ENCODE measurements around the gene MEF2D. TPM values are rescaled to one million over a fixed set of nuclear protein-coding genes. Genes with fewer than 3 reads are reported as not detected.

The MEF2D gene
- total RNA-seq, 1 donor from 2014 or later, result 26.6 TPM

DNA sequence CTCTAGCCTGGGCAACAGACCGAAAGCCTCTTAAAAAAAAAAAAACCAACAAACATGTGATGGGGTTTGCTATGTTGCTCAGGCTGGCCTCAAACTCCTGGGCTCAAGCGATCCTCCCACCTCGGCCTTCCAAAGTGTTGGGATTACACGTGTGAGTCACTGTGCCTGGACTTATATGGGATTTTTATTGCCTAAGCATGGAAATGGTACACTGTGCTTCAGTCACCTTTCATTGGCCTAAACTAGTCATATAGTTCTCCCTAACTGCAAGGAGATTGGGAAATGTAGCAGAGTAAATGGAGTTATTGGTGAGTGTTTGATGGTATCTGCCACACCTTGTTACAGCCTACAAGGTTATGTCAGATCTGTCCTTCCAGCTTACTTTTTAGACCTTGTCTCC lies 17.2 kb upstream of the MEF2D start:
- Mint-ChIP-seq H3K4me3 (ENCODE audit: low read depth) (no peak overlapping the region), H3K4me1 (ENCODE audit: low read depth) (no peaks in the 10 kb centered on the region), H3K9me3 (ENCODE audit: low read depth) (no peaks in the 10 kb centered on the region), H3K36me3 (ENCODE audit: insufficient read depth) (no peaks in the 10 kb centered on the region), H3K27ac (no peak overlapping the region), H3K27me3 (peaks cover 4% of the 10 kb centered on the region)
- no peak for DNase-seq (ENCODE audit: low spot score, unreplicated experiment)
- TF ChIP-seq, protein P1, sequence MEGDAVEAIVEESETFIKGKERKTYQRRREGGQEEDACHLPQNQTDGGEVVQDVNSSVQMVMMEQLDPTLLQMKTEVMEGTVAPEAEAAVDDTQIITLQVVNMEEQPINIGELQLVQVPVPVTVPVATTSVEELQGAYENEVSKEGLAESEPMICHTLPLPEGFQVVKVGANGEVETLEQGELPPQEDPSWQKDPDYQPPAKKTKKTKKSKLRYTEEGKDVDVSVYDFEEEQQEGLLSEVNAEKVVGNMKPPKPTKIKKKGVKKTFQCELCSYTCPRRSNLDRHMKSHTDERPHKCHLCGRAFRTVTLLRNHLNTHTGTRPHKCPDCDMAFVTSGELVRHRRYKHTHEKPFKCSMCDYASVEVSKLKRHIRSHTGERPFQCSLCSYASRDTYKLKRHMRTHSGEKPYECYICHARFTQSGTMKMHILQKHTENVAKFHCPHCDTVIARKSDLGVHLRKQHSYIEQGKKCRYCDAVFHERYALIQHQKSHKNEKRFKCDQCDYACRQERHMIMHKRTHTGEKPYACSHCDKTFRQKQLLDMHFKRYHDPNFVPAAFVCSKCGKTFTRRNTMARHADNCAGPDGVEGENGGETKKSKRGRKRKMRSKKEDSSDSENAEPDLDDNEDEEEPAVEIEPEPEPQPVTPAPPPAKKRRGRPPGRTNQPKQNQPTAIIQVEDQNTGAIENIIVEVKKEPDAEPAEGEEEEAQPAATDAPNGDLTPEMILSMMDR (IDR thresholded peaks at IDR 0.05; ENCODE audit: unreplicated experiment), result no peak

DNA sequence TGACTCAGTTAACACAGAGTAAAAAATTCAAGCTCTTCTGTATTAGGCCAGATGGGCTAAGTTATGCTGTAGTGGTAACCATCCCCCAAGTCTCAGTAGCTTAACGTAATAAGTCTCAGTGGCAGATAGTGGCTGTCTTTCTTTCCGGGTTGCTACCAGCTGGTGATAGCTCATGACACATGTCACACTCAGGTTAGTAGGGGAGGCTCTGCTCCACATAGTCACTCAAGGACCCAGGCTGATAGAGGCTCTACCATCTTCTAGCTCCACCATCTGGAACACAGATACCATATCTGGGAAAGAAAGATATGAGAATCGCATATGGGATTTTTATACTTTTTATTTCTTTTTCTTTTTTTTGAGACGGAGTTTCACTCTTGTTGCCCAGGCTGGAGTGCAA lies 16.2 kb upstream of the MEF2D start:
- Mint-ChIP-seq H3K27ac (no peak overlapping the region), H3K9me3 (ENCODE audit: low read depth) (no peaks in the 10 kb centered on the region), H3K27me3 (peaks cover 9% of the 10 kb centered on the region), H3K4me3 (ENCODE audit: low read depth) (no peak overlapping the region), H3K36me3 (ENCODE audit: insufficient read depth) (no peaks in the 10 kb centered on the region), H3K4me1 (ENCODE audit: low read depth) (no peaks in the 10 kb centered on the region)
- TF ChIP-seq, protein P1 (IDR thresholded peaks at IDR 0.05; ENCODE audit: unreplicated experiment), result no peak
- no peak for DNase-seq (ENCODE audit: low spot score, unreplicated experiment)

DNA sequence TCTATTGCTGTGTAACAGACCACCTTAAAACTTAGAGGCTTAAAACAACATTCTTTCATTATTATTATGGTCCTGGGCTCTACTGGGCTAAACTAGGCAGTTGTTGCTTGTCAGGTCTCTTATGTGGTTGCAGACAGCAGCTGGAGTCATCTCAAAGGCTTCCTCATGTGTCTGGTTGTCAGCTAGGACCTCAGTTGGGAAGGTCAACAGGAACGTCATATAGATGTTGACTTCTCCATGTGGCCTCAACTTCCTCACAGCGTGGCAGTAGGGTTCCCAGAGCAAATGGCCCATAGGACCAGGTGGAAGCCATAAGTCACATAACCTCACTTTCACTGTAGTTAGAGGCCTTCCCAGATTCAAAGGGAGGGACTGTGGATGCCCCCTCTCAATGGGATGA lies 15.4 kb upstream of the MEF2D start:
- Mint-ChIP-seq H3K36me3 (ENCODE audit: insufficient read depth) (no peaks in the 10 kb centered on the region), H3K27me3 (peaks cover 9% of the 10 kb centered on the region), H3K27ac (no peak overlapping the region), H3K4me1 (ENCODE audit: low read depth) (no peaks in the 10 kb centered on the region), H3K9me3 (ENCODE audit: low read depth) (no peaks in the 10 kb centered on the region), H3K4me3 (ENCODE audit: low read depth) (no peak overlapping the region)
- no peak for DNase-seq (ENCODE audit: low spot score, unreplicated experiment)
- TF ChIP-seq, protein P1 (IDR thresholded peaks at IDR 0.05; ENCODE audit: unreplicated experiment), result no peak

DNA sequence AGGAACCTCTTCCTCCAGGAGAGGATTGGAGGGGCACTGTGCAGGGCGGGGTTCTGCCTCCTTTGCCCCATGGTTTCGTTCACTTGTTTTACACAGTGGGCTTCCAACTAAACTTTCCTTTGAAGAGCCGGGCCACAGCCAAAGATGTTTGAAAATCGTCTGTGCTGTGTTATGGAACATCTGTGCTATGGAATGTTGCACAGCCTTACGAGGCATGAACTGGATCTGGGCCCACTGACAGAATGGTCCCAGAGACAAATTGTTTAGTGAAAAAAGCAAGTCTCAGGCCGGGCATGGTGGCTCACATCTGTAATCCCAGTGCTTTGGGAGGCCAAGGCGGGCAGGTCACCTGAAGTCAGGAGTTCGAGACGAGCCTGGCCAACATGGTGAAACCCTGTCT lies 12.6 kb upstream of the MEF2D start:
- H3K27ac Mint-ChIP-seq, result no peak overlapping the region
- H3K9me3 Mint-ChIP-seq (ENCODE audit: low read depth), result no peaks in the 10 kb centered on the region
- TF ChIP-seq, protein P1 (IDR thresholded peaks at IDR 0.05; ENCODE audit: unreplicated experiment), result no peak
- no peak for DNase-seq (ENCODE audit: low spot score, unreplicated experiment)
- peaks cover 24% of the 10 kb centered on the region for H3K27me3 Mint-ChIP-seq
- H3K4me1 Mint-ChIP-seq (ENCODE audit: low read depth), result no peaks in the 10 kb centered on the region
- H3K36me3 Mint-ChIP-seq (ENCODE audit: insufficient read depth), result no peaks in the 10 kb centered on the region
- no peak overlapping the region for H3K4me3 Mint-ChIP-seq (ENCODE audit: low read depth)

DNA sequence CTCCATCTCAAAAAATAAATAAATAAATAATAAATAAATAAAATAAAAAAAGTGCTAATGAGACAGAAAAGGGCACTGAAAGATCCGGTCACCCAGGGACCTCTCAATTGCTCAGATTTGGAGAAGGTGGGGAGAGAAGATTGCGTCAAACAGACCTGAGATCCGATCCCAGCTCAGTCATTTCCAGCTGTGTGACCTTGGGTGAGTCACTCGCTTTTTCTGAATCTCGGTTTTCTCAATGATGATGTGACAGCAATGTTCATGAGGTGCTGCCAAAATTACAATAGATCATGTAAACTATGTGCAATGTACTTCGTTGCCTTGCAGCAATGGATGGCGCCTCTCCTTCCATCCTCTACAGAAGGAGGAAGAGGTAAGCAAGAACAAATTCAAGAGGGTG lies 11.1 kb upstream of the MEF2D start:
- no peak overlapping the region for H3K27ac Mint-ChIP-seq
- H3K9me3 Mint-ChIP-seq (ENCODE audit: low read depth), result no peaks in the 10 kb centered on the region
- H3K27me3 Mint-ChIP-seq, result peaks cover 21% of the 10 kb centered on the region
- TF ChIP-seq, protein P1 (IDR thresholded peaks at IDR 0.05; ENCODE audit: unreplicated experiment), result no peak
- H3K4me1 Mint-ChIP-seq (ENCODE audit: low read depth), result peaks cover 6% of the 10 kb centered on the region
- H3K4me3 Mint-ChIP-seq (ENCODE audit: low read depth), result no peak overlapping the region
- no peak for DNase-seq (ENCODE audit: low spot score, unreplicated experiment)
- H3K36me3 Mint-ChIP-seq (ENCODE audit: insufficient read depth), result no peaks in the 10 kb centered on the region

All from progenitor cell of endocrine pancreas (in vitro differentiated cells).